HG03442 (cell line): Measurements from ENCODE around the gene TRPV6.

Experiments
- ATAC-seq: cut with Tn5 transposase; IDR thresholded peaks from one replicate; pipeline ENCODE4 v1.9.1; 2021; ENCODE audit warnings: mild to moderate bottlenecking, moderate library complexity; ENCODE audit not compliant: unreplicated experiment

The TRPV6 gene

DNA sequence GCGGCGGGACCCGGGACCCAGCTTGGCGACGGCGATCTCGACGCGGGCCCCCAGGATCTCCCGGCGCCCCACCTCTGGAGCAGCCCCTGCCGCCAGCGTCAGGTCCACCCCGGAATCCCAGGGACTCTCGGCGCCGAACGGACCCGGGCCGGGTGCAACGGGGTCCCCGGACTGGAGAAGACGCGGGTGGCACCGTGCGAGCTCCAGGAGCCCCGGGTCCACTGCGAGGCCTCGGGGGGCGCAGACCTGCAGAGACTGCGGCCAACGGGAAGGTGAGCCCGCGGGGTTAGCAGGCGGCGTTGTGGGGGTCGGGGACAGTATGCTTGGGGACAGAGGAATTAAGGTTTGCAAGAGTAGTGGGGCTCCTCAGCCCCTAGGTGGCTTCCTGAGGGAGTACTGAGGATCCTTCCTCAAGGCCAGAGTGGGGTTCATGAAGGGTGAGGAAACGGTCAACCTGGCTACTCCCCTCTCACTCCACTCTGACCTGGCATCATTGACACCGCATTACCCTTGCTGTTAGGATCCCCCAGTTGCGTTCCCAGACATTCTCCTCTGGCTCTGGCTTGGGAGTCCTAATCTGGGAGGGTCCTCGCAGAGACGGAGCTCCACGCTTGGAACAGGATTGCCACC is 30.3 kb downstream of the TRPV6 start:
- ATAC-seq, result peak; percentile 4

DNA sequence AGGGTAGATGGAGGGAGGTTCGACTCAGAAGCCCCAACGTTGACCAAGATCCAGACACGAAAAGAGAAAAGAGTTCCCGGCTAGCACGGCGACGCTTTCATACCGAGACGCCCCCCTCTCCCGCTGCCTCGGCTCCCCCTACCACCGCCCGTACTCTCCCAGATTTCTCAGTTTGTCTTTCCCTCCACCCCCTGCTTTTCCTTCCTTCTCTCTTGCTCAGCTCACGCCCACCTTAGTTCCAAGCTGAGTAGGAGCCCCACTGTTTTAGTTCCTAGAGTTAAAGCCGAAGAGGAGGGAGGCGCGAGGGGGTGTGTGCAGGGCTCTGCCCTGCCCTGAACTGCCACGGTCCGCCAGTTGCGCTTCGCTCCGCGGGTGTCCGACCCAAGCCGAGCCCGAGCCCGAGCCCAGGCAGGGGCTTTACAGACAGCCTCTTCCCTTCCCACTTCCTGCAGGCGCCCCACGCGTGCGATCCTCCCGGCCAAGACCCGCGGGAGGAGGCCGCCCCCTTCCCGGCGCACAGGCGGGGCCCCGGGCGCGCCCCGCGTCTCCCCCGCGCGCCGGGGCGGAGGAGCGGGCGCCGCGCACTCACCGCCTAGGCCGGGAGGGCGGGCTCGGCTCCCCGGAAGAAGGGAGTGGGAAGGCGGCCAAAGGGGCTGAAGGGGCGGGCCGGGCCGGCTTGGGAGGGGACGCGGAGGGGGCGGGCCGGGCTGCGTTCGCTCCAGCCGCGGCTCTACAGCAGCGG is 31.0 kb downstream of the TRPV6 start, which contains the start of gene EPHB6:
EPHB6 (plus strand) TSS at position 705 of the 742 bp plus-strand sequence. CDS start 8,152 bp downstream, outside the sequence.
- ATAC-seq, result peak; percentile 54

DNA sequence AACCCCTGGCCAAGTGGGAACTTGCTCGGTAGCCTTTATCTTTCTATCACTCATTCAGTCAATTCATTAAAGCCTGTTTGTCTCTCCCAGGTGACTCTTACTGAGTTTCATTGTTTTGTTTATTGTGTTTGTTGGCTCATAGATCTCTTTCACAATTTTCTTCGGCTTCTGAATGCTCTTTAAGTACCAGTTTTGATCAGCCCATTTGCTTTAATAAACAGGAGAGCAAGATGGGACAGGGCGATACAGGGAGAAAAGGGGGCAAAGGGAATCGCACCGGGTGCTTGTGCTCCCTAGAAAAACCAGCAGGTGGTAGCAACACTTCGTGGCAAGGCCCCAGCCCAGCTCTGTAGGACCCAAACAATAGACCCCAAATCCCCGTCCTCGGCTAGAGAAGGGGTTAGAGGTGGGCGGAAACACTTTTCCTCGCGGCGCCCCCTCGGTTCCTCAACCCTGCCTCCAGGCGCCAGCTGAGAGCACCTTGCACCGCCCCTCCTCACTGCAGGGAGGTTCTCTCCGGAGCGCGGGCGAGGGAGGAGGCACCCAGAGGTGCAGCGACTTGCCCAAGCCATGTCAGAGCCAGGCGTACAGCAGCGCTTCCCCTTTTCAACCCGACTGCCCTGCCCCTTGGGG is 31.7 kb downstream of the TRPV6 start:
- peak; percentile 76 for ATAC-seq

DNA sequence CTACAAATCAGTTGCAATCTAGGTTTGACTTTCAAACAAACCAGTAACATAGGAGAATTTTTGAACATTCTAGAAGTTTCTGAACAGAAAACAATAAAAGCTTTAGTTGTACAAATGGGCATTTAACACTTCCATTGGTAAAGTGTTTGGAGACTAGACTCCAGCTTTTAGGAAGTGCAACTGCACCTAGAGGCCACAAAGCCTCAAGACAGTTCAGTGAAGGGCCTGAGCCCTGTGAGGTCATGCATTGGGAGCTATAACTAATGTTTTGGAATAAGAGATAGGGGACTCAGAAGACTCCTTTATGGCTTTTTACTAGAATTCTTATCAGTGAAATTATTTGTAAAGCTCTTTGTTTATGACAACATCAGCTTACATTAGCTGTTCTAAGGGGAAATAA is 33.6 kb downstream of the TRPV6 start:
- ATAC-seq, result no peak

DNA sequence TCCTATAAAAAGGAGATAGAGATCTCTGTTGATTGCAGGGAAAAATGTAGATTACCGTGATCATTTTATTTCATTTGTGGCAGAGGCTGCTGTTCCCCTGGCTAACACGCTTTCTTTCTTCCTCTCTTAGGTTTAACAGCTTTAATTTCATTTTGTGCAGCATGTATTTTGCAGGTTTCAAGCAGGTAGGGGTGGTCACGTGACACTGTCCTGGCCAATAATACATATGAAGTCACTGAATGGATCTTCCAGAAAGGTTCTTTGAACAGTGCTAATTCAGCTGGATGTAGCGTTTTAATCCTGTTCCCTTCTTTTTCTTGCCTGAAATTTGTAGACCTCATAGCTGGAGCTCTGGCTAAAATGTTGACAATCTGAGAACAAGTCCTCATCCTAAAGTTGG is 34.3 kb downstream of the TRPV6 start:
- ATAC-seq, result no peak

GRCh38 chr7:142847353-142847752 is 38.2 kb downstream of the TRPV6 start:
- no peak for ATAC-seq

GRCh38 chr7:142842251-142842766 is 43.2 kb downstream of the TRPV6 start:
- no peak for ATAC-seq

- no peak for ATAC-seq
Observed at GRCh38 chr7:142838461-142839213, 46.9 kb downstream of the TRPV6 start.

GRCh38 chr7:142836426-142836825 is 49.1 kb downstream of the TRPV6 start:
- no peak for ATAC-seq

- ATAC-seq, result no peak
Observed at GRCh38 chr7:142835487-142835886, 50.1 kb downstream of the TRPV6 start.

DNA sequence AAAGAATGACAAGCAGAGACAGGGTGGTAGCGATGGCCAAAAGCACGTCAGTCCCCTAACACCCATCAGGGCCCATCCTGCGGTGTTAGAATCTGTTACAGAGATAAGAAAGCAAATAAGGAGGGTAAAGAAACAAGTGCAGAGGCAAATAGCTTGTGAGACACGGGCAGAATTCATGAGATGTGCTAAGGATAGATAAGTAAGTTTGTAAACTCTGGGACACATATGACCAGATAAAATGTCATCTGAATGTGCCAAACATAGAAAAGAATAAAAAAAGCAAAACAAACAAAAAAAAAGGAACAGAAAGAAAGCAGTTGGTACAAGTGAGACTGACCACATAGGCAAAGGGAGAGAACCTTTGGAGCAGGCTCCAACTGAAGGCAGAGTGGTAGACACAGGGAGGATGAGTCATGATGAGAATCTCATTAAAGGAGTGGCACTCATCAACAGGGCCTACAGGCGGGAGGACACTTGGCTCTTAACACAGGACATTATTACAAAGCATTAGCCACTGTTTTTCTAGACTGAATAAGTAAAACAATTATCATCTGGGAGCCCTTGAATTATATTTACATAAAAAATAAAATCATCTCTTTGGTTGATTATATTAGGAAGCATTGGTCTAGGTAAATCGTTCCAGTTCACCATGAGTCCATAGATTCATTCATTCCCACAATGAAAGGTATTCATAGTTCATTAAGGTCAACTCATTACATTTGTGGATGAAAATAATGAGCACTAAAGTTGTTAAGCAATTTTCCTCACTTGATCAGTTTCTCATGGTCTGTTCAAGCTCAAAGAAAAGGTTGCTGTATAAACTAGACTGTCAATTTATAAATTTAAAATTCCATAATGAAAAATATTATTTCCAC is 52.1 kb downstream of the TRPV6 start:
- ATAC-seq, result peak; percentile 88

GRCh38 chr7:142832417-142832816 is 53.1 kb downstream of the TRPV6 start:
- no peak for ATAC-seq

DNA sequence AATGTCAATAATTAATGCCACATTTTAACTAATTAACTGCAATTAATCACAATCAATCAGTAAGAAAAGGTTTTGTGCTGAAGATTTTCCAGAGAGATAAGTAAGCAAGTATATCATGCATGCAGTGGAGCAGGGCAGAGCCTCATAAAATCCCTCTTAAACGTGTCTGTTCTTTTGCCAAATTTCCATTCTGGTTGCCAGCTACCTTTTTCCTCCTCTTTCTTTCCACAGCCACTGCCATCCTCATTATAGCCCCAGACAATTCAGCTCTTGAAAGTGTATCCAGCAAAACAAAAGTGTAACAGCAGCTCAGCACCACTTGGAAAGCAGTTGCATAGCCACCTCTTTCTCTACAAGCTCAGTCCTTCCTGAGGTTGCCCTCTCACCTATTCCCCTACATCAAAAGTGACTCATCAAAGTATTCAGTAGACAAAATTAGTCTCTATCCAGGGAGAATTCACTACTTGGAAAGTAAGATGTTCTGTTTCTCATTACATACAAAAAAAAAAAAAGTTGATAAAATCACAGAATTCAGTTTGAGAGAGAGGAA is 57.5 kb downstream of the TRPV6 start:
- no peak for ATAC-seq

DNA sequence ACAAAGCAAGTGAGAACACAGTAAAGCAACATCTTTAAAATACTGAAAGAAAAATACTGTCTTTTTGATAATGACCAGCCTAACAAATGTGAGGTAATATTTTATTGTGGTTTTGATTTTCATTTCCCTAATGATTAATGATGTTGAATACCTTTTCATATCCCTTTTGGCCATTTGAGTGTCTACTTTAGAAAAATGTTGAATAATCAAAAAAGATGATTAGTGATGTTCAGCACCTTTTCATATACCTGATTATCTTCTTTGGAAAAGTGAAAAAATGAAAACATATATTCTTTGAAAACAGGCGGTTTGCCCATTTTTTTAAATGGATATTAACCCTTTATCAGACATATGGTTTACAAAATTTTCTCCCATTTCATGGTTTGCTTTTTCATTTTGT is 62.8 kb downstream of the TRPV6 start:
- no peak for ATAC-seq
